NCI-H1417 treated with DMSO at 0.1 percent for 48 hours (cell line): Measurements from ENCODE around the gene MVB12A.

Experiments used
- DNase-seq: peaks from one replicate; lab custom pipeline; 2025; lab: John Stamatoyannopoulos, UW

Gene MVB12A

DNA sequence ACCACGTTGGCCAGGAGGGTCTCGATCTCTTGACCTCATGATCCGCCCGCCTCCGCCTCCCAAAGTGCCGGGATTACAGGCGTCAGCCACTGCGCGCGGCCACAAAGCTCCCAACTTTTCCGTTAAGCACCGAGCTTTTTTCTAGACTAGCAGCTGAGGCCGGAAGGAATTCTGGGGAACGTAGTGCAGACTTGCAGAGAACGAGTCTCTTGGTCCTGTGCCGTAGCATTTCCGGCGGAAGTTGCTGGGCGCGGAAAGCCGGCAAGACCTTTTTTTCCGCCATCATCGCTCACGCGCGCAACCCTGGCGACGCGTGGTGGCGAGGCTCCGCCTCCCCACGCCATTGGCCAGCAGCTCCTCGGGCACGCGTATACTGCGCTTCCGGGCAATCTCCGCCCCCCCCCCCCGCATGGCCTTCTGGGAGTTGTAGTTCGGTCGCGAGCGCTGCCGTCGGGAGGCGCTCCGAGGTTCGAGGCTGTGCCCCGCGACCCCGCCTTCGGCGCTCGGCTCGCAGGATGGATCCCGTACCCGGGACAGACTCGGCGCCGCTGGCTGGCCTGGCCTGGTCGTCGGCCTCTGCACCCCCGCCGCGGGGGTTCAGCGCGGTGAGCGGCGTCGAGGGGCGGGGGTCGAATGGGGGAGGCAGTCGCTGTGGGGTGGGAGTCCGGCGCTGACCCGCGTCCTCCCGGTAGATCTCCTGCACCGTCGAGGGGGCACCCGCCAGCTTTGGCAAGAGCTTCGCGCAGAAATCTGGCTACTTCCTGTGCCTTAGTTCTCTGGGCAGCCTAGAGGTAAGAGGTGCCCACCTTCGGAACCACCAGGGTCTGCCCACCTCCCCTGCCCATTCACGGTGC lies at the start of gene MVB12A:
TSS of gene MVB12A (plus strand) at position 427 of the 854 bp plus-strand sequence. CDS start at position 516, 89 bp downstream.
- peak; percentile 92 for DNase-seq

DNA sequence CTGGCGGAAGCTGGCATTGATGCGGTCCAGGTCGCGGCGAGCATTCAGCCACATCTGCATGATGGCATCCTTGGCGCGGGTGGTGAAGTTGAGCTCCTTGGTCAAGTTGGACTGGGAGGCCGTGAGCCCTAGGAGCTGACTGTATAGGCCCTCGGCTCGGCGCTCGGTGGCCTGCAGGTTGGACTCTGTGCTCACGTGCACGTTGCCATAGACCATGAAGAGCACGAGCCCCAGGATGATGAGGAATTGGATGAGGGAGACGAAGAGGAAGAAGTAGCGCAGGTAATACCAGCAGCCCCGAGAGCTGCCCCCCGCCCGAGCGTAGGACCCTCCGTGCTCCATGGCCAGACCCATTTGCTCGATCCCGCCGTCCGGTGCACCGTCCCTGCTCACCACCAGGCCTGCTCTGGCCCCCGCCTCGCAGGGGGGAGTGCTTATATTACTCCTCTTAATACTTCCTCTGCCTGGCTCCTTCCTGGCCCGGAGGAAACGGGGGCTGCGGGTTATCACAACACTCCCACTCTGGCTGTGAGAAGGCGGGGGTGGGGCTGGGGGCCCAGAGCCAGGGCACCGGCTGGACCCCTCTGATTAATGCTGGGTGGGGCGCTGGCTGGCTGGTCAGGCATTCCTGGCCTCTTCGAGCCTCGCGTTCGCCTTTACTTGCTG lies 42.8 kb upstream of the MVB12A start, which contains the start of gene PLVAP:
TSS of gene PLVAP (minus strand) at position 408 of the 666 bp plus-strand sequence. CDS start at position 354, 54 bp downstream.
- no peak for DNase-seq

DNA sequence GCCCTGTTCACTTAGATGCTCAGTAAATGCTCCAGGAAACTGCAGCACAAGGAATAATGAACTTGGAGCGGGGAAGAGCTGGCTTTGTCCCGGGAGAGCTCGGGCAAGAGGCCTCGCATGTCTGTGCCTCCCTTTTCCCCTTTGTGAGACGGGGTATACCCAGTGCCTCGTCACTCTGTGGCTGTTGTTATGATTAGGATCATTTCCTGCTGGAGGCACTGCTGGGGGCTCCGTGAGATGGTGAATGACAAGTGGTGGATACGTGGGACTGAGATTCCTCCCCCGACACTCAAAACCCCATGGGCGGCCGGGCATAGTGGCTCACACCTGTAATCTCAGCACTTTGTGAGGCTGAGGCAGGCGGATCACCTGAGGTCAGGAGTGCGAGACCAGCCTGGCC lies 41.6 kb upstream of the MVB12A start:
- DNase-seq: no peak

DNA sequence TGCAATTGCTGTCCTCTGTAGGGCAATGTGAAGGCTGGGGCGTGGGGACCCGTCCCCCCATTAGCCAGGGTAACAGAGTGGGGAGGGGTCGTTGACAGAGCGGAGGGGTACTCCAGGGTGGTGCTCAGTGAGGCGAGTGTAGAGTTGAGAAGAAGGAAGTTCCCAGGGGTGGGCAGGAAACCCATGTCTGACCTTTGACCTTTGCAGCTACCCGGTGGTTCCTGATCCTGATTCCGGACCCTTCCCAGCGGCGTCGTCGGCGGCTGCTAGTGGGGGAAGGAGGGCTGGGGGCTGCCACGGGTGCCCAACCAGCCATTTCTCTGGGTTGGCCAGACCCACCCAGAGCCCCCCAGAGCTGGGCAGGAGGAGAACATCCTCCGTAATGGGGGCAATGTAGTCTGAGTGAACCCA lies 40.6 kb upstream of the MVB12A start:
- DNase-seq: no peak

DNA sequence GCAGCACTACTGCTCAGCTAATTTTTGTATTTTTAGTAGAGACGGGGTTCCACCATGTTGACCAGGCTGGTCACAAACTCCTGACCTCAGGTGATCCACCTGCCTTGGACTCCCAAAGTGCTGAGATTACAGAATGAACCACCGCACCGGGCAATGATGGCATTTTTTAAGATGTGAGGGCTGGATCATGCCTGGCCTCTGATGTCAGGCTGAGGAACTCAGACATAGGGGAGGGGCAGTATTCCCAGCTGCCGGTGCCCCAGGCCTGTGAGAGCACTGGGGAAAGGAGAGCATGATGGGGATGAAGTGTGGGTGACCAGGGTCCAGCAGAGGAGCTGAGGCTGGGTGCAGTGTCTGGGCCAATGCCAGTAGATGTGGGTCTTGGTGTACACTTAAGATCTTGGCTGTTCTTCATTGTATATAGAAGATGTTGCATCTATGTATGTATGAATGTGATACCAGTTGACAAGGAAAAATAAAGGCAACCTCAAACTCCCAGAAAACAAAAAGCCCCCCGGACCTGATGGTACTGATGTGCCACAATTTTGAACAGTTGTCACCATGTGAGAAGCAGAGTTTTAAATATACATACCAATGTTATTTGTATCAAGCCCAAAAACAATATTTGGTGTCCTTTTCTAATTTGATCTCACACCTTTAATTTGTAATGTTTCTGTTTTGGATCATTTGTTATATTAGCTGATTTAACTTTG lies 39.3 kb upstream of the MVB12A start:
- no peak for DNase-seq

DNA sequence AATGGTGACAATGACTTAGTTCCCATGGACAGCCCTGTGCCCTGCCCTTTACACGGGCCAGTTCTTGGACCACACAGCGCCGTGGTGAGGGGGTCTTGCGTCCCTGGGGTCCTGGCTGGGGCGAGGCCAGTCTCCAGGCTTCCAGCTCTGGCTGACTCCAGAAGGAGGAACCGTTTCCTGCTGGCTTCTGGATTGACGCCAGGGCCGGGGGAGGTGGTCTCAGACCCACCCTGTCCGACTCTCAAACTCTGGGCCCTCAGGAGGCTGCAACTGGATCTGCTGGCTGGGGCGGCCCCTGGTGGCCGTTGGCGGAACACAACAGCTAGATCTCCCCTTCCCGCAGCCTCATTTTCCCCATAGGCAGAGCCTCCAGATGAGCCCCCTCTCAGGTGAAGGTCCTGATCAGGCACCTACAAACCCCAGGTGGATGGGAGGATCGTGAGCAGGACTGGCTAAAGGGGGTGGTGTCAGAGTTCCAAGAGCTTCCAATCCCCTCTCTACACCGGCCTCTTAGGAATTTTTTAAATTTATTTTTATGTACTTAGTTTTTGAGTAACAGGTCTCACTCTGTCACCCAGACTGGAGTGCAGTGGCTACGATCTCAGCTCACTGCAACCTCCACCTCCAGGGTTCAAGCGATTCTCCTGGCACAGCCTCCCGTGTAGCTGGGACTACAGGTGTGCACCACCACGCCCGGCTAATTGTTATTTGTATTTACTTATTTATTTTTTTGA lies 33.8 kb upstream of the MVB12A start:
- no peak for DNase-seq

DNA sequence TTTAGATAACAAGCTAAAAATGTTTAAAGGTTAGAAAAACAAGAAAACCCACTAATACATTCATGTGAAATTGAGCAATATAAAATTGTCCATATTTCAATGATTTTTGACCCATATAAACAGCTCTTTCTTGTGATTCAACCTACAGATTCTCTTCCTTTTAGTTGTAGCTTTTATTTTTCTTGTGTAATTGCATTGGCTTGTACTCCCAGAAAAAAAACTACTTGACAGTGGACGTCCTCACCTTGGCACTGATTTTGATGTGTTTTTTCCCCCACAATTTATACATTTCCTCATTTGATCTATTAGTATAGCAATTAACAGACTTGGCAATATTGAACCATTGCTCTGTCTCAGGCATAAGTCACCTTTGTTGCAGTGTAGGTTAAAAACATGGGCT lies 30.6 kb upstream of the MVB12A start:
- DNase-seq: no peak

DNA sequence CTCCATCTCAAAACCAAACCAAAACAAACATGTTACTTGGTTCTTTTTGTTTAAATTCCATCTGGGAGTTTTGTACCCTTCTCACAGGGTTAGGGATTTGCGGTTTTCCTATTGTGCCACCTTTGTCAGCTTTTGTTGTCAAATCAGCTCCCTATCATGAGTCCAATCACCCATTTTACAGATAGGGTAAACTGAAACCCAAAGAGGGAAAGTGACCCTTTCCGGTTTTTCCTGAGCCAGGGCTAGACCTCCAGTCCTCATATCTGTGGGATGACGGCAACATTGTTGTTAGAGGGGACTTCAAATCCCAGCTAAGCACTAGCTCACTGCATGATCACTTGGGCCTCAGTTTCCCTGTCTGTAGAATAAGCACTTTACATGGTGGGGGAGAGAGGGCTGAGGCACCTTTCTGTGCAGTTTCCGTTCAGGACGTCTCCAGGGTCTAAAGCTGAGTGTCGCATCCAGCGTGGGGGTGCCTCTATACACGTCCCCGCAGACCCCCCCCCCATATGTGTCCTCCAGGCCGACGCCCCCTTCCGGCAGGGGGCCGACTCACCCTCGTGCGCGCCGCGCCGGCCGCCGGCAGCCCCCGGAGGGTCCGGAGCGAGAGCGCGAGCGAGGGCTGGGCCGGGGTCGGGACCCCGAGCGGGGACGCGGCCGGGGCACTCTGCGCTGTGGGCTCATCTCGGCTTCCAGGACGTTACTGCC lies 29.7 kb upstream of the MVB12A start:
- DNase-seq: no peak

DNA sequence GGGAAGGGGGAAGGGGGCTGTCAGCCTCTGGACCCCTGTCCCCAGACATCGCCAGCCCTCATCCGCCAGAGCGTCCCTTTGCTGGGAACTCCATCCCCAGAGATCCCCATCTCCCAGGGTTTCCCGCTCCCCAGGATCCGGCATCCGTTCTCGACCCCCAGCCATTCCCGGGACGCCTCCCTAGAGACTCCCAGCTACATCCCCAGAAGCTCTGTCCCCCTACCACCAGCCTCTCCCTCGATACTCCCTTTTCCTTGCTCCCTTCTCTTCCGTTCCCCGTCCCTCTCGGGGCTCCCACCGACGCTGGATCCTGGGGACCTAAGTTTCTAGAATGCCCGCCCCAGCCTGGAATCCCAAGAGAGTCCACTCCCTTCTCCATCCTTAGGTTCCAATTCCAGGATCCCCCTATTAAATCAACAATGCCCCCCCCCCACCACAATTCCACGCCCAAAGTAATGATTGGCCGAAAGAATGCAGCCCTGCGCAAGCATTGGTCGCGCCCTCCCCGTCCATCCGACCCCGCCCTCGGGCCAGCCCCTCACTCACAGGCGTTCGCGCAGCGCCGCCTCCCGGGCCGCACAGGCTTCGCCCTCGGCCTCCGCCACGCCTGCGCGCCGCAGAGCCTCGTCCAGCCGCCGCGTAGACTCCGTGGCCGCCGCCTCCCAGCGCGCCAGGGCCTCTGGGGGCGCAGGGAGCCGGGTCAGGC lies 29.0 kb upstream of the MVB12A start:
- peak; percentile 41 for DNase-seq

DNA sequence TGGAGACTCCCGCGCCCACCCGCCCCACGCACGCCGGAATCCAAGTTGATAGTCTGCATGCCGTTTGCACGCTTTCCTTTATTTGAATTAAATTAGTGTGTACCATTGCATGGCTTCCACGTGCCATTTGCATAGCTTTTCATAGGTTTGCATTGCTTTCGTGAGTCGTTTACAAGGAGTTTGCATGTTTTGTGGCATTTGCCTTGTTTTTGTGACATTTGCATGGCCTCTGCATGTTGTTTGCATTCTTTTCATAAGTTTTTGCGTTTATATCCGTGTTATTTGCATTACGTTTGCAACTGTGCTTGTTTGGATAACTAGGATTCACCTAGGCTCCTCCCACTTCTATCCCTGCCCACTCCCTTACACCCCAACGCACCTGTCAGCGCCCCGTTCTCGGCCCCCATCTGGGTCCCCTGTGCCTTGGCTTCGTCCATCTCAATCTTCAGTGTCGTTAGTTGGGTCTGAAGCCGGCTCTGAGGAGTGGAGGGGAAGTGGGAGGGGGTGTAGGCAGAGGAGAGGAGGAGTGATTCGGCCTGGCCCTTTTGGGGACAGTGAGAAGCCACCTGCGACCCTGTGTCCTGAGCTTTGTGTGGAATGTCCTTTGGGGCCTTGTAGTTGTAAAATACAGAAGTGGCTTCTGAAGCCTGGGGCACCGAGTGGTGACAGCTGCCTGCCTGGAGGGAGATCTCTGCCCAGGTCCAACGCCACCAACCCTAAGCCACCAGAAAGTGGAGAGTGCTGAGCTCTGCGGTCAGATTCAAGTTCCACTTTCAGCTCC lies 28.3 kb upstream of the MVB12A start:
- no peak for DNase-seq

DNA sequence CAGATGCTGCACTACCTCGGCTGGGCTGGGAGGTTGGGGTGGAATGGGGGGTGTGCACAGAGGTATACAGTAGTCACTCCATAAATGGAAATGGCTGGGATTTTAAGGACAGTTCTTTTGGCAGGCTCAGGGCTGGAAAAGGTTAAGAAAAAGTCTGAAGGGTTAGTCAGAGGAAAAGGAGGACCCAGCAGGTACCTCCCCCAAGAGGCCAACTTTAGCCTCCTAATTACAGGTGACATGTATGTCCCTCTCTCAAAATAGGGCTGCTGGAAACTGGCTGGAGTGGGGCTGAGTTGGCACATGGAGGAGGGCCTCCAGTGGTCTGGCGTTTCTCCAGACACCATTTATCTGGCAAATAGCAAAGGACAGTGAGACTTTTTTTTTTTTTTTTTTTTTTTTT lies 26.8 kb upstream of the MVB12A start:
- DNase-seq: no peak

DNA sequence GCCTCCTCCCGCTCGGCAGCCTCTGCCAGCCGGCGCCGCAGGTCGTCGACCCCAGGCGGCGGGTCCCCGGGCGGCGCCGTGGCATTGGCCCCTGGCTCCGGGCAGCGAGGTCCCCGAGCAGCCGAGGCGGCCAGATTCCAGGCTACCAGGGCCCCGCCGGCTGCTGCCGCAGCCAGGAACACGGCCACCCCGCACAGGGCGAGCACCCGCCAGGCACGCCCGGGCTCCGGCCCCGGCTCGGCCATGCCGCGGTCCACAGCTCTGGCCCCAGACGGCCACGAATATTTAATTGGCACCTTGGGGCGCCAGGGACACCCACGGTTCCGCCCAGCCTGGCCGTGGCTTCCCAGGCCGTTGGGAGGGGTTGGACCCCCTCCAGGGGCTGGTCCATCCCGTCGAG lies 25.9 kb upstream of the MVB12A start, which contains the start of gene CCDC194:
TSS of gene CCDC194 (minus strand) at position 283 of the 400 bp plus-strand sequence. CDS start at position 245, 38 bp downstream.
- no peak for DNase-seq

DNA sequence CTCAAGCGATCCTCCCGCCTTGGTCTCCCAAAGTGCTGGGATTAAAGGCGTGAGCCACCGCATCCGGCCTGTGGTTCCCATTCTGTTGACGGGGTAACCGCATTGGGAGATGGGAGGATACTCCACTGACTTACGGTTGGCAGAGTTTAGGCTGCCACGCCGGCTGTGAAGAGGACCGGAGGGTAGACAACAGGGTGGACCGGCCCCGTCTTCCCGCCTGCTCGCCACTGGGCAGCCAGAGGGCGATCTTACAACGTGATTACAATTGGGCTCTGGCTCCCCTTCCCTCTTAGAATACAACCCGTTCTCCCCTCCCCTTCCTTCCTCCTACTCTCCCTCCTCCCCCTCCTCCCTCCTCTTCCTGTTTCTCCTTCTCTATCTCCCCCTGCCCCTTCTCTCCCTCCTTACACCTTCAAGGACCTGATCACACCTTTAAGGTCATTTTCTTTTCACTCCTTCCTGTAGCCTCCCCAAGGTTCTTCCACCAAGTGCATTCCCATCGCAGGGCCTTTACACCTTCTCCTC lies 24.9 kb upstream of the MVB12A start:
- no peak for DNase-seq

DNA sequence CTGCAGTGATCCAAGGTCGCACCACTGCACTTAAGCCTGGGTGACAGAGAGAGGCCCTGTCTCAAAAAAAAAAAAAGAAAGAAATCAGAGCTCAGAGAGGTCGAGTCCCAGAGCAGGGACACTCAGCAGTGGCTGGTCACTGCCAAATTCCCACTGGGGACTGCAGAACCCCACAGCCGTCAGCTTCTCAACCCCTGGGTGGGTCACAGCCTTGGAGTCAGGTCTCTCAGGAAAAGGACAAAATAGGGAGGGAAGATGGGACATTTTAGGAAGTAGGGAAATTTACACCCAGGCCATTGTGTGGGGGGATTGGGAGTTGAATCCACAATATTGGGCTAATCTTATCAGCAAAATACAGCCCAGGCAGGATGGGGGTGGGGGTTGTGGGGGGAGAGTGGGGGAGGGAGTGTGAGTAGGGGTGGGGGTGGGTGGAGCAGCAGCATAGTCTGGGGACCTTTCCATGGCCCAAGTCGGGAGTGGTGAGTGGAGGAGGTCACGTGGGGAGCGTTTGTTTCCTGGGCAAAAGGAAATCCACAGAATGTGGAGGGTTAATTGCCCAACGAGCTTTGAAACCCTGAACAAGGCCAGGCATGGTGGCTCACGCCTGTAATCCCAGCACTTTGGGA lies 20.8 kb upstream of the MVB12A start:
- DNase-seq: no peak

DNA sequence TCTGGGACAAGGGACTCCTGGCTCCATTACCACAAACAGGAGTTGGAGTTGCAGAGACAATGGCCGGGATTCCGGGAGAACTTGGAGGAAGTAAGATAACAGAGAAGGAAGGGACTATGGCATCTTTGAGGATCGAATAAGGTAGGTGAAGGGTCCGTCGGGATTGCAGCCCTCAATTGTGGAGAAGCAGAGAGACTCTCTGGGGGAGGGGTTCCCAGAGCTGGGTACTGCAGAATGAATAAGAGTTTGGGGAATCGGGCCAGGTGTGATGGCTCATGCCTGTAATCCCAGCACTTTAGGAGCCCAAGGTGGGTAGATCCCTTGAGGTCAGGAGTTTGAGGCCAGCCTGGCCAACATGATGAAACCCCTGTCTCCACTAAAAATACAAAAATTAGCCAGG lies 18.2 kb upstream of the MVB12A start:
- DNase-seq: no peak

DNA sequence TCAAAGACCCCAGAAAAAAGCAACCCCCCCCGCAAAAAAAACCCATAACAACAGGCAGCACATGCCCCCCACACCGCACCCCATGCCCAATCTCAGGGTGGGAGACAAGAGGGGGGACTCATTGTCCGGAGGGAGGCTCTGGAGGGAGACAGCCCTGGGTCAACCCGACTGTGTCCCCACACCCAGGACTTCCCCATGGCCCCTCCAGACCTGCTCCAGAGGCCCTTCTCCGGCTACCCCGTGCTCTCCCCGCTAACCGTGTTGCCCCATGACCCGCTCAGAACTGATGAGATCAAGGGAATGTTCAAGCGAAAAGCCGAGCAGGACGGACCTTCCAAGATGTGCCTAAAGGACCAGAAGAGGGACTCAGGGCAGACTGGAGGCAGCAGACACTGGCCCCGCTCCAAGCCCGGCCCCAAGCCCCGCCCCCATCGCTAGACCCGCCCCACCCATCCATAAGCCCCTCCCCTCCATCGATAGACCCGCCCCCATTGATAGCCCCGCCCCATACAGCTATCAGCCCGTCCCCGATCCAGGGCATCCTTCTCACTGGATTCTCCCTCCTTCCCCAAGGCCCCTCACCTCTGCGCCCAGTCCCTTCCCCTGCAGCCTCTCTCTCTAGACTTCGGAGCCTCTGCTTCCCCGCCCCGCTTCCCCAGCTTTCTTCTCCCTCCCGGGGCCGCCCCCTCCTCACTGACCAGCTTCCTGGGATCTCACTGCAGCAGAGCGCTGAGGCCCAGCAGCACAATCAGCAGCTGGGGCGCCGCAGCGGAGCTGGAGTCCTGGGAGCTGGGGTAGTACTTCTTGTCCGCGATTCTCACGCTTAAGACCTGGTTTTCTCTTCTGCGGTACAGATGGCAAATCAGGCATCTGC lies 16.6 kb upstream of the MVB12A start:
- DNase-seq: no peak

DNA sequence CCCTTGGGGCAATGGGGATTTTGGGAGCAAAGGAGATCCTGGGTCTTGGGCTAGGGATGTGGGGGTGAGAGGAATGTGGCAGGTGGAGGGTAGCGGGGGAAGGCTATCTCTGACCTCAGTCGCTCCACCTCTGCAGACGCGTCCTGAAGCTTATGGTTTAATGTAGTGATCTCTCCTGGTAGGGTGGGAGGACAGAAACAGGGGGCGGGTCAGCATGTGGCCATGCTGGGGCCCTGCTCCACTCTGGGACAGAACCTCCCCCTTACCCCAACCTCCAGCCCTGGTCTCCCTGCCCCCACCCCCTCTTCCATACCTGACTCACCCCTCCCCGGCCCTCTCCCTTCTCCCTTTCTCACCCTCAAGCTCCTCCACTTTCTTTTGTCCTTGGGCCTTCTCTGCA lies 15.8 kb upstream of the MVB12A start:
- no peak for DNase-seq

DNA sequence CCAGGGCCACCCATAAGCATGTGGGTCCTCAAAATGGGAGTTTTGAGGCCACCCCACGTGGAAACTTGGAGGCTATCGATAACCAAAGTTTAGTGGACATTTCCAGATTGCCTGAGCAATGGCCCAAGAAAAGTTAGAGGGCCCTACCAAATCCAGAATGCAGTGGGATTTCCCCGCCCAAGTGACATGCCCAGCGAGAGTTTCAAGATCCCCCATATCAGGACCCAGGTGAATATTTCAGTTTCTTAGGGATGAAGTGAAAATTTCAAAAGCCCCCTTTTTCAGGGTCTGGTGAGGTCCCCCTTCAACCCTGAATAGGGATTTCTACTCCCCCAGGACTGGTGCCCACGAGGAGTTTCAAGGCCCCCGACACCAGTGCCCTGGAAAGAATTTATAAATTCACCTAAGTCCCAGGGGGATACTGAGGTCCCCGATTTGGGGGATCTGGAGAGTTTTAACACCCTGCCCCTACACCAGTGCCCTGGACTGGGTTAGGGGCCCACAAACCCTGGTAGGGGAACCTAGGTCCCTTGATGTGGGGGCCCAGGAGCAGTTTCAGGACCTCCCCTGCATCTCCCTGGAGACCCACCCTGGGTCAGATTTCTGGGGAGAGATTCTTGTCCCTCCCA lies 15.1 kb upstream of the MVB12A start:
- DNase-seq: no peak
